Measurements from ENCODE around the gene LAS1L.
"Not testable (repeated sequence)": the region's sequence is repeated elsewhere in the genome, so short reads cannot be mapped to it uniquely, and the experiment has no call there.

Gene LAS1L

GRCh38 chrX:65534450-65535292, at the start of gene LAS1L:
LAS1L (minus strand) TSS chrX:65534787; CDS start chrX:65534715, 72 bp downstream.
- no peaks in the 10 kb centered on the region for H3K27me3 Mint-ChIP-seq
- peak within 1 kb of the TSS; percentile 97 for H3K4me3 Mint-ChIP-seq
- H3K27ac Mint-ChIP-seq: peak within 1 kb of the TSS; percentile 88
- ATAC-seq: peak; percentile 100
- H3K4me1 Mint-ChIP-seq: peaks cover 18% of the 10 kb centered on the region
- peaks cover 10% of the 10 kb centered on the region for H3K36me3 Mint-ChIP-seq
- no peaks in the 10 kb centered on the region for H3K9me3 Mint-ChIP-seq

GRCh38 chrX:65582450-65583082, 48.0 kb upstream of the LAS1L start:
- ATAC-seq: no peak
- peak overlapping the region; percentile 65 for H3K27ac Mint-ChIP-seq
- H3K4me3 Mint-ChIP-seq: no peak overlapping the region
- no peaks in the 10 kb centered on the region for H3K36me3 Mint-ChIP-seq
- peaks cover 23% of the 10 kb centered on the region for H3K4me1 Mint-ChIP-seq
- no peaks in the 10 kb centered on the region for H3K27me3 Mint-ChIP-seq
- H3K9me3 Mint-ChIP-seq: no peaks in the 10 kb centered on the region

GRCh38 chrX:65581661-65582339, 47.2 kb upstream of the LAS1L start:
- Mint-ChIP-seq H3K9me3 (no peaks in the 10 kb centered on the region), H3K4me1 (peaks cover 16% of the 10 kb centered on the region), H3K36me3 (no peaks in the 10 kb centered on the region), H3K4me3 (no peak overlapping the region), H3K27me3 (no peaks in the 10 kb centered on the region), H3K27ac (peak overlapping the region; percentile 65)
- ATAC-seq: peak; percentile 78

- H3K4me1 Mint-ChIP-seq: peaks cover 13% of the 10 kb centered on the region
- no peak for ATAC-seq
- no peaks in the 10 kb centered on the region for H3K27me3 Mint-ChIP-seq
- no peak overlapping the region for H3K4me3 Mint-ChIP-seq
- no peaks in the 10 kb centered on the region for H3K9me3 Mint-ChIP-seq
- no peak overlapping the region for H3K27ac Mint-ChIP-seq
- no peaks in the 10 kb centered on the region for H3K36me3 Mint-ChIP-seq
Measured at GRCh38 chrX:65578346-65578745, 43.8 kb upstream of the LAS1L start.

- H3K9me3 Mint-ChIP-seq: no peaks in the 10 kb centered on the region
- no peak for ATAC-seq
Measured at GRCh38 chrX:65576160-65576559, 41.6 kb upstream of the LAS1L start.

GRCh38 chrX:65575022-65575421, 40.4 kb upstream of the LAS1L start:
- ATAC-seq: no peak
- no peaks in the 10 kb centered on the region for H3K27me3 Mint-ChIP-seq
- no peaks in the 10 kb centered on the region for H3K9me3 Mint-ChIP-seq
- no peak overlapping the region for H3K27ac Mint-ChIP-seq
- H3K4me3 Mint-ChIP-seq: no peak overlapping the region
- H3K36me3 Mint-ChIP-seq: no peaks in the 10 kb centered on the region
- H3K4me1 Mint-ChIP-seq: no peaks in the 10 kb centered on the region

More at GRCh38 chrX:65576160-65576559, 41.6 kb upstream of the LAS1L start:
- no peaks in the 10 kb centered on the region for H3K36me3 Mint-ChIP-seq
- H3K4me3 Mint-ChIP-seq: no peak overlapping the region
- H3K4me1 Mint-ChIP-seq: no peaks in the 10 kb centered on the region
- no peaks in the 10 kb centered on the region for H3K27me3 Mint-ChIP-seq
- H3K27ac Mint-ChIP-seq: no peak overlapping the region

- ATAC-seq: no peak
- Mint-ChIP-seq H3K4me3 (no peak overlapping the region), H3K27ac (no peak overlapping the region), H3K27me3 (no peaks in the 10 kb centered on the region), H3K9me3 (no peaks in the 10 kb centered on the region), H3K36me3 (no peaks in the 10 kb centered on the region), H3K4me1 (no peaks in the 10 kb centered on the region)
Measured at GRCh38 chrX:65574356-65574755, 39.8 kb upstream of the LAS1L start.

- Mint-ChIP-seq H3K27ac (no peak overlapping the region), H3K27me3 (no peaks in the 10 kb centered on the region), H3K9me3 (no peaks in the 10 kb centered on the region), H3K36me3 (no peaks in the 10 kb centered on the region), H3K4me1 (no peaks in the 10 kb centered on the region), H3K4me3 (no peak overlapping the region)
- no peak for ATAC-seq
Measured at GRCh38 chrX:65572971-65573370, 38.4 kb upstream of the LAS1L start.

- not testable (repeated sequence) for H3K36me3 Mint-ChIP-seq, H3K4me3 Mint-ChIP-seq, ATAC-seq, H3K4me1 Mint-ChIP-seq, H3K27me3 Mint-ChIP-seq, H3K27ac Mint-ChIP-seq, H3K9me3 Mint-ChIP-seq
Measured at GRCh38 chrX:65562850-65563249, 28.3 kb upstream of the LAS1L start.

GRCh38 chrX:65551489-65552339, 17.1 kb upstream of the LAS1L start:
- no peak for ATAC-seq
- no peaks in the 10 kb centered on the region for H3K27me3 Mint-ChIP-seq
- peaks cover 2% of the 10 kb centered on the region for H3K9me3 Mint-ChIP-seq
- H3K36me3 Mint-ChIP-seq: no peaks in the 10 kb centered on the region
- H3K4me3 Mint-ChIP-seq: no peak overlapping the region
- no peak overlapping the region for H3K27ac Mint-ChIP-seq
- H3K4me1 Mint-ChIP-seq: peaks cover 6% of the 10 kb centered on the region

- Mint-ChIP-seq H3K4me3 (no peak overlapping the region), H3K27me3 (no peaks in the 10 kb centered on the region), H3K4me1 (peaks cover 6% of the 10 kb centered on the region), H3K9me3 (peaks cover 2% of the 10 kb centered on the region), H3K27ac (no peak overlapping the region), H3K36me3 (no peaks in the 10 kb centered on the region)
- no peak for ATAC-seq
Measured at GRCh38 chrX:65551086-65551485, 16.5 kb upstream of the LAS1L start.

- no peaks in the 10 kb centered on the region for H3K36me3 Mint-ChIP-seq
- H3K4me3 Mint-ChIP-seq: no peak overlapping the region
- H3K27me3 Mint-ChIP-seq: no peaks in the 10 kb centered on the region
- no peaks in the 10 kb centered on the region for H3K4me1 Mint-ChIP-seq
- no peaks in the 10 kb centered on the region for H3K9me3 Mint-ChIP-seq
- no peak for ATAC-seq
- H3K27ac Mint-ChIP-seq: no peak overlapping the region
Measured at GRCh38 chrX:65545456-65545855, 10.9 kb upstream of the LAS1L start.

- Mint-ChIP-seq H3K9me3 (no peaks in the 10 kb centered on the region), H3K27ac (no peak overlapping the region)
Measured at GRCh38 chrX:65537229-65537628, 2.6 kb upstream of the LAS1L start.

GRCh38 chrX:65536291-65536690, 1.7 kb upstream of the LAS1L start:
- peaks cover 8% of the 10 kb centered on the region for H3K36me3 Mint-ChIP-seq
- no peak for ATAC-seq
- H3K4me1 Mint-ChIP-seq: peaks cover 18% of the 10 kb centered on the region
- no peaks in the 10 kb centered on the region for H3K9me3 Mint-ChIP-seq
- H3K4me3 Mint-ChIP-seq: no peak overlapping the region
- H3K27me3 Mint-ChIP-seq: no peaks in the 10 kb centered on the region
- H3K27ac Mint-ChIP-seq: no peak overlapping the region

More at GRCh38 chrX:65537229-65537628, 2.6 kb upstream of the LAS1L start:
- H3K4me3 Mint-ChIP-seq: no peak overlapping the region
- ATAC-seq: no peak
- peaks cover 14% of the 10 kb centered on the region for H3K4me1 Mint-ChIP-seq
- no peaks in the 10 kb centered on the region for H3K27me3 Mint-ChIP-seq
- no peaks in the 10 kb centered on the region for H3K36me3 Mint-ChIP-seq

- ATAC-seq: no peak
- H3K4me1 Mint-ChIP-seq: peaks cover 18% of the 10 kb centered on the region
- no peak overlapping the region for H3K4me3 Mint-ChIP-seq
- H3K27me3 Mint-ChIP-seq: no peaks in the 10 kb centered on the region
- H3K27ac Mint-ChIP-seq: no peak overlapping the region
- H3K9me3 Mint-ChIP-seq: no peaks in the 10 kb centered on the region
- H3K36me3 Mint-ChIP-seq: peaks cover 14% of the 10 kb centered on the region
Measured at GRCh38 chrX:65532016-65532415, 2.6 kb downstream of the LAS1L start.

Measured in stimulated activated memory B cell treated with anti-CD40 and anti-IgM and Interleukin-4, amounts not matched to agents 10 μg/mL and 1 μg/mL and 100 μg/mL, for 72 hours (primary cell).